Endothelial cell of hepatic sinusoid (primary cell): Measurements from ENCODE around the gene PI4KA.

Experiments used
- in situ Hi-C: cut with HindIII; loops from 2 replicates; pipeline ENCODE4 v1.10.0; 2017; ENCODE audit warnings: low sequenced_read_pairs

PI4KA gene

DNA sequence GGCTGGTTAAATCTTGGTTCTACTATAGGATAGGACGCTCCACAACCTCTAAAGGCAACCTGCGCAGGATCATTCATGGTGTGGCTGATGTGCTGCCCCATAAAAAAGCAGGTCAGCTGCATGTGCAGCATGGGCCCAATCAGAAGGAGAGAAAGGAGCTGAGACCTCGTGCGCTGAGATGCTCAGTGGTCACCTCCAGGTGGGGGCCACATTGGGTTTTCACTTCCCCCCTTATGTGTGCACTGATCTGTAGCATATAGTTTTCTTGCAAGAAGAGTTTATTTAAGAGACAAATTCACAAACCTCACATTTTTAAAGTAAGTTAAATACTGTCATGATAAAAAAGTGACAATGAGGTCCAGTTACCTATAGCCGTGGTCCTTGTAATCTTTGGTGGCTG is 60.4 kb downstream of the PI4KA start:
- in situ Hi-C loops, result no loop called here

DNA sequence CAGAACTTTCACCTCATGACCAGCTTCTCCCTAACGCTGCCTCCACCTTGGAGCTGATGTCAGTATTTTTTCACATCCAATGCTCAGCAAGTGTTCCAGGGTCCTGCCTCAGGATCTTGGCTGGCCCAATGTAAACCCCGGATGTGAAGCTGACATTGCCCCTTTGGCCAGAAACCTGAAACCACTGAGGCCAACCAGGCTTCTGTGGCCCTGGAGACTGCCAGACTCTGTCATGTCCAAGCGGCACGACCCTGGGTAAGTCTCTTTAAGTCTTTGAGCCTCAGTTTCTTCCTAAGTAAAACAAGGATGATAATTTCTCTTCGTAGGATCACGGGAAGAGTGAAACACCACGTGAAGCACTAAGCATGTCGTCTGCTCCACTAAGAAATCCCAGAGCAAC is 61.9 kb downstream of the PI4KA start:
- in situ Hi-C loops, result no loop called here

DNA sequence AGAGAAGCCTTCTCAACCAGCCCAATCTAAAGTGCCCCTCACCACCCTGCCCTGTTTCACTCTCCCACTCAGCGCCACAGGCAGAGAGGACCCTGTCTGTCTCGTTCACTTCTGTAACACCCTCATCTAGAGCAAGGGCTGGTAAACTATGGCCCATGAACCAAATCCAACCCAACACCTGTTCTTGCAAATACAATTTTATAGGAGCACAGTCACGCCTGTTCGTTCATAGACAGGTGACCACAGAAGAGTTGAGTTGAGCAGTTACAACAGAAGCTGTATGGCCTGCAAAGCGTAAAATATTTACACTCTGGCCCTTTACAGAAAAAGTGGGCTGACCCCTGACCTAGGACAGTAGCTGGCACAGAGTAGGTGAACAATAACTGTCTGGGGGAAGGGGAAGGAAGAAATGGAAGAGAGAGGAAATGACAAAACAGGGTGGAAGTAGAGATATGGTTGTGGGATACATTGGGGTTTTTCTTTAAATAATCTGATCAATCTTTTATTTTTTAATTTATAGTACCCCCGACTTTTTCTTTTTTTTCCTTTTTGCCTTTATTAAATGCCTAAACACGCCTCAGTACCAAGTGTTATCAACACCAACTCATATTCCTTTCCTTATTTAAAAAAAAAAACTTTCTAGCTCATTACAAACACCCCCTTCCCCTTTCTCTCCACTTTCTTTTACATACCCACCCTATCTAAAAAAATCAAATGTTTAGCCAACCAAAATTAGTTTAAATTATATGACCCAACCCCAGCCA is 63.8 kb downstream of the PI4KA start:
- in situ Hi-C loops, result no loop called here

DNA sequence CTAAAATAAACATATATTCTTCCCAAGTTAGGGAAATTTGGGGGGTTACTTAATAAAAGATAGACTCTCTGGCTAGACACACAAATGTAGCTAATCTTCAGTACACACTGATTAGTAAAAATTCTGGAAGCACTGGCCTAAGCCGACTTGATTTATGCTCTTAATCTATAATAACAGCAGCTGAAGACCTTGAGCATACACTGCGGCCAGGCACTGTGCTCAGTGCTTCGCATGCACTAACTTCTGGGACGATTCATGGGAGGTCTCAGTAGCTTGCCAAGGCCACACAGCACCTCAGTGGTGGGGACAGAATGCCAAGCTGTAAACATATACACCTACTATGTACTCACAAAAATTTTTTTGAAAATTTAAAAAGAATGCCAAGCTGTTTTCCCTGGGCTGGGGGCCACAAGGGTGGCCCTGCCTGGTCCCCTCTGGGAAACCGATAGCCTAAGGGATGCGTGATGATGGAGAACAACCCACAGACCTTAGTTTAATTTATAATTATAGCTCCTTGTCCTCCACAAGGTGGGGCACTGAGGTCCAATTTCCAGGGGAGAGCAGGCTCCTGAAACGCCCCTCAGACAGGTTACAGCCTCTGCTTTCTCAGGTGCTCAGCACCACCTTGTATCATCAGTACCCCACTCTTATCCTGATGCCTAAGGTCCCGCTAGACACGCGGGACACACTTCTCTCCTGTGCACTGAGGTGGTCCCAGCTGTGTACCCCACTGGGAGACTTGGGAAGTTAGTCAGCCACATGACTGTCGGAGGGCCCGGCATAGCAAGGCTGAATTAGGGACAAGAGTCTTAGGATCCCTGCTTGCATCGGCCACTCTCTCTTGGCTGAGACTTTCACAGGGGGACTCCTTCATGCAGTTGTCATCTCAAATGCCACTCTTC is 64.6 kb downstream of the PI4KA start:
- in situ Hi-C loops, result no loop called here

DNA sequence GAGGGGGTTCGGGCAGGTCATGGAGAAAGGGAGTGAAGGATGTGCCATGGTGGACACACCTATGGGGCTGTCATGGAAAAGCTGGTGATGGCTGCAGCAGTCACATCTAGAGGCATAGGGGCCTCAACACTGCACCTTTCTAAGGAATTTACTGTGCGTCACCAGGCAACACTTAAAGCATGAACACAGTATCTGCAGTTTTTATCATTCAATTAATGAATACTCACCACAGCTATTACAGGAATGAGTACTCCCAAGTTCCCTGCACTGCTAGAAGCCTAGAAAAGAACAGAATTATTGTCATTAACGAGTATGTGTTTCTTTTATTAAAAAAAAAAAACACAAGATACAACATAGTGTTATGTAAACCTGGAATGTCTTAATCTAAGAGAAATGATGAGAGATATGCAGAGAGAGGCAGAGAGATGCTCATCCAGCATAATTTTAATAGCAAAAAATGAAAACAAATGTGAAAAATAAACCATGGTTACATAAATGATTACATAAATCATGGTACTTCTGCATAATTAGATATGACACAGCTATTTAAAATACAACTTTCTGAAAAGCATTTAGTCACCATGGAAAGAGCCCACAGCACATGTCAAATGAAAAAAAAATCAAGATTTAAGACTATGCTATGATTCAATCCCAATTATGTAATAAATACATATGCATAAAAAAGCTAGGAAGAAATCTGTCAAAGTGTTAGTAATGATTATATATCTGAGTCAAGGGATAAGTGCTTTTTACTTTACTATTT is 65.5 kb downstream of the PI4KA start:
- in situ Hi-C loops, result no loop called here

DNA sequence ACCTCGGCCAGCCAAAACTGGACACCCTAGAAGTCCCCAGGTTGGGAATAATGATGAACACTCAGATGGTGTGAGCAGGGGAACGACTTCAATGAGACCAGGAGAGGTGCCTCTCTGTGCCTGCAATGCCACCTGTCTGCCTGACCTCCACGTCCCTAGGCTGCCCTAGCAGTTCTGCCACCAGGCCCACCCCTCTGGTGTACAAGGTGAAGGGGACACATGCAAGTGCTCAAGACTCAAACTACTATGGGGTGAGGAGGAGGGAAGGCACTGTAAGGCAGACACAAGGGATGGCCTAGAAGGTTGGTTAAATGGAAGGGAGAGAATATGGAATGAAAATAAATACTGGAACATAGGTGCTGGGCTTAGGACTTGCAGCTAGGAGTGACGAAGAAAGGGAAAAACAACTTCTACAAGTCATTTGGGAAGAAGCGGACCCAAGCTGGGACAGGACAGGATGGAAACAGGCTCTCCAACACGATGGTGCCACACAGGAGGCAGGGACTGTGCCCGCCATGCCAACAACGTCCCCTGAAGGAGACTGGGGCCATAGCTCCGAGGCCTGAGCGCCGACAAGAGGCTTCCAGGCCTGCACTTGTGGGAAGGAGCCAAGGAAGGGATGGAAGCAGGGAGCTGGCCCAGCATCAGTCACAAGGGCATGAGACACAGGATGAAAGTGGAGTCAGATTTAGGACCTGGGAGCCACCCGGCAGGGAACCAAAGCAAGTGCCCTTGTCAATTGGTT is 66.2 kb downstream of the PI4KA start:
- in situ Hi-C loops, result no loop called here

DNA sequence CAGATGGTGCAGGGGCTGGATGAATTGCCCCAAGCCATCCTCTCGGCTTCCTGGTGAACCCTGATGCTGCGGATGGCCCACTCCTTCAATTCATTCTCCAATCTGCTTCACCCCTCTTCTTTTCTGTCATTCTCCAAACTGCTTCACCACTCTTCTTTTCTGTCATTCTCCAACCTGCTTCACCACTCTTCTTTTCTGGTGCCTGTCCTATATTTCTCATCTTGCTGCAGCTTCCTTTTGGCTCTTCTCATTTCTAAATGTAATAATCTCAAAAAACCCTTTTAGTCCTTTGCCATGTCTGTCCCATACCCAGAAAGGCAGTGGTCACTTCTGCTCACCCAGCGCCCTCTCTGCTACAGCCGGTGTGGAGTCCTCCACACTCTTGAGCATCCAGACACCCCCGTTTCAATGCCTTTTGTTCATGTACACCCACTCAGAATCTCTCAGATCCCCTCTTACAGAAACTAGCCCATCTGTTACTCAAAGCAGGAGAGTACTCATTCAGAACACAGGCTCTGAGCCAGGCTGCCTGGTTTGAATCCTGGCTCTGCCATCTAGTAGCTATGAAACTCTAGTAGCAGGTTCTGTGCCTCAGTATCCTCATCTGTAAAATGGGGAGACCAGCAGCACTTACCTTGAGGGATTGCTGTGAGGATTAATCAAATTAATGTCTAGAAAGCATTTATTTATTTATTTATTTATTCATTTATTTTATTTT is 69.8 kb downstream of the PI4KA start:
- in situ Hi-C loops, result no loop called here

DNA sequence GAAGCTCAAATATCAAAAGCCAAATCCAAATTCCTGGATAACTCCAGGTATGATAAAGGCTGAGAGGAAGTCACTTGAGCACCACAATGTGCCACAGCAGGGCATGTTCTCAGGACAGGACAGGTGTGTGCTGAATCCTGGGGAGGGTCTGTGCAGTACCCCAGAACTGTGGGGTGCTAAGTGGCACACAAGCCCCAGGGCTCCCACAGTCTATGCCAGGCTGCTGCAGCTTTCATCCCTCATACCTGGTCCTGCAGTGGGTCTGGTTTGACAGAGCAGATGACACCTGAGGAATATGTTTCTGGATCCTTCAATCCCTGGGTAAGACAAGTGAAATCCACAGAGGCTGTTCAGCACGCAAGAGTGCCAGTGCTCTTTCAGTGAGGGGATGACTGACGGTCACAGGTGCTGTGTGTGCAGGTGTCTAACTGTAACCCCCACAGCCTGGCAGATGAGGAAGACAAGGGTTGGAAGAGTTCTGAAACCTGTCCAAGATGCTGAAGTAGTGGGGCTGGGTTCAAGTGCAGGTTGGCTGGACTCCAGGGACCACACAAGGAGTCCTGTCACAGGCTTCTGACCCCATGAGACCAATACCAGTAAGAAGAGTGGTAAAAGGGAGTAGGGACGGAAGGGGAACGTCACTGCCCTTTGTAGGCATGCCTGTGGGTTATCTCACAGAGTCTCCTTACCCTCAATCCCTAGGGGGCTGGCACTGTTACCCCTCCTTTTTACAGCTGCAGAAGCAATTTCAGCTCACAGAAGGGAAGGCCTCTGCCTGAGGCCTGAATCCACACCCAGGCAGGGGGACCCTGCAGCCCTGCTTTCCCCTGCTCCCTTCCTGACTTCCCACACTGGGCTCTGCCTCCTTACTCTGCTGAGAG is 70.6 kb downstream of the PI4KA start:
- in situ Hi-C loops, result no loop called here

DNA sequence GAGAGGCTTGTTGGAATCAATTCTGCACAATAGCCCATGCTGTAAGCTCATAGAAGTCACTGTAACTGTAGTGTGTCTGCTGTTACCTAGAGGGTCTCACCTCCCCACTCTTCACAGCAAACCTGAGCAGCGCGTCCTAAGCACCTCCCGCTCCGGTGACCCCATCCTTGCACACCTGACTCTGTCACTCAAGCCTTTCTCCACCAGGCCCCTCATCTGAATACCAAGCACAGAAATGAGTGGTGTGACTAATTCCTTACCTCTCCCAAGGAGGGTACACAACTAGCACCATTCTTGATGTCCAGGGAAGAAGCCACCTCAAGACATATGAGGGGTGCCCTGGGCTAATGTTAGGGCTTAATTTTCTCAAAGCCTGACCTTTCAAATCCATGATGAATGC is 71.4 kb downstream of the PI4KA start:
- in situ Hi-C loops, result no loop called here

DNA sequence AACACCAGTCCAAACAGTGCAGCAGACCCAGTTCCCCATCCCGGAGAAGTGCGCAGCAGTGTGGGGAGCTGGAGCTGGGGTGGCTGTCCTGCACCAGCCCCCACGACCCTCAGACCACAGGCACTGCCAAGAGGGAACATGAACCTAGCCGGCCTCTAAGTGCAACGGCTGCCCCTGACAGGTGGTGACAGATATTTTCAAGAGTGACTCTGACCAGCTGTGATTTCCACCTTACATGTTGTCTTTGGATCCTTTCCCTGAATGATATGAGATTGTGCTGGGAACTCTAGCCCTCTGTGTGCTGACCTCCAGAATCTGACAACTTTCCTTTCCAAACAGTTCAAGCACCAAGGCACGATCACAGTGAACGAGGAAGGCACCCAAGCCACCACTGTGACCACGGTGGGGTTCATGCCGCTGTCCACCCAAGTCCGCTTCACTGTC is 72.1 kb downstream of the PI4KA start:
- in situ Hi-C loops, result no loop called here

DNA sequence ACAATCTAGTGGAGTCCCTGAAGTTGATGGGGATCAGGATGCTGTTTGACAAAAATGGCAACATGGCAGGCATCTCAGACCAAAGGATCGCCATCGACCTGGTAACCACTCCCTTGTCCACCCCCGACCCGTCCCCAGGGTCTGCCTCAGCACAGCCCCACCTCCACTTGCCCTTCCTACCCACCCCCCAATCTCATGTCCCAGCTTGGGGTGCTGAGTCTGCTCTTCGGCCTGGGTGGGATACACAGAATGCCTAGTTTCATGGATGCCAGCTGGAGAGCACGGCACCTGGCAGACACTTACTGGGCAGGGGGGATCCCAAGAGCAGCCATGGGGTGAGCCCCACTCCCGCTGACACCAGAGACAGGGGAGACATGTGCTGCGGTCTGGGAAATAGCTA is 72.6 kb downstream of the PI4KA start:
- in situ Hi-C loops, result no loop called here

DNA sequence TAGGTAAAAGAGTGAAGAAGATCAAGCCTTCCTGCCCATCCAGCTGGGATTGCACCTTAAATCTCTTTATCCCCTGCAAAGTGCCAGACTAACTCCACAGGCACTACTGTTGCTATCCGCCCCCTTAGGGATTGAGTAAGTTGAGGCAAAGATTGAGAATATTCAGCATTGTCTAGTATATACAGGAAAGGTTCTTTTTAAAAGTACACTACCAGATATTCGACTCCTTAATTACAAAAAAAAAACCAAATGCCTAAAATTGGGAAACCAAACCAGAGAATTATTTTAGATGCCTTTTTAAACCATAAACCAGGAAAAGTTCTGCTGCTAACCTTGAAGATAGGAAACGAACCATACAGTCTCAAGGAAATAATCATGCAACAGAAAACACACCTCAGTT is 73.2 kb downstream of the PI4KA start:
- in situ Hi-C loops, result no loop called here

DNA sequence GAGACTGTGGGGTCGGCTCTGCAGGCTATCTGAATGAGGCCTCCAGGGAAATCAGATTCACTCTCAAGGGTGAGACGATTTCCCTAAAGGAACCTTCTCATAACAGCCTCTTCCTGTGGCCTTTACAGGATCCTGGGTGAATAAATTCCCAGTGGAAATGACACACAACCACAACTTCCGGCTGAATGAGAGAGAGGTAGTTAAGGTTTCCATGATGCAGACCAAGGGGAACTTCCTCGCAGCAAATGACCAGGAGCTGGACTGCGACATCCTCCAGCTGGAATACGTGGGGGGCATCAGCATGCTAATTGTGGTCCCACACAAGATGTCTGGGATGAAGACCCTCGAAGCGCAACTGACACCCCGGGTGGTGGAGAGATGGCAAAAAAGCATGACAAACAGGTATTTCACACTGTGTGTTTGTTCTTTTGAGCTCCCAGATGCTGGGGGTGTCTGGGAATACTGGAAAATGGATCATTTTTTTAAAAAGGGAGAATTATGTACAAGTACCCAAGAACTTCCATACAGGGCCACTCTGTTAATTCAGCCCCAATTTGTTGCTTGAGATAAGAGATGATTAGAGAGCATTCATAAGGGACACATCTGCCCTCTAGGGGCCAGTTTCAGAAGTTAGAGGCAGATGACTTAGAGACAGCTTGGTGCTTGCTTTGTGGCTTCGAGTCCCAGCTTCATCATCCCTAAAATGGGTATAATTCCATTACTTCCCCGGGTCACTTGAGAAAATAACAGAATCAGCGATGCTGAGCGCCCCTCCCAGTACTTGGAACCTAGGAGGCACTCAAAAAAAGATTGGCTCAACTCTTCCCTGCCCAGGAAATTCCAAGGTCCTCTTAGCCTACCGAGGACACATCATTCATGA is 74.5 kb downstream of the PI4KA start:
- in situ Hi-C loops, result no loop called here

DNA sequence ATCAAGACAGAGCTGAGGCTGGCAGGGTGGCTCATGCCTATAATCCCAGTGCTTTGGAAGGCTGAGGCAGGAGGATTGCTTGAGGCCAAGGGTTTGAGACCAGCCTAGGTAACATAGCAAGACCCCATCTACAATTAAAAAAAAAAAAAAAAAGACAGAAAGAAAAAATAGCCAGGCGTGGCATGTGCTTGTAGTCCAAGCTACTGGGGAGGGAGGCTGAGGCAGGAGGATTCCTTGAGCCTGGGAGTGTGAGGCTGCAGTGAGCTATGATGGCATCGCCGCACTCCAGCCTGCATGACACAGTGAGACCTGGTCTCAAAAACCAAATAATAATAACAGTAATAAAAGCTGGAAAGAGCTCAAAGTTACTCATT is 75.3 kb downstream of the PI4KA start:
- in situ Hi-C loops, result no loop called here

DNA sequence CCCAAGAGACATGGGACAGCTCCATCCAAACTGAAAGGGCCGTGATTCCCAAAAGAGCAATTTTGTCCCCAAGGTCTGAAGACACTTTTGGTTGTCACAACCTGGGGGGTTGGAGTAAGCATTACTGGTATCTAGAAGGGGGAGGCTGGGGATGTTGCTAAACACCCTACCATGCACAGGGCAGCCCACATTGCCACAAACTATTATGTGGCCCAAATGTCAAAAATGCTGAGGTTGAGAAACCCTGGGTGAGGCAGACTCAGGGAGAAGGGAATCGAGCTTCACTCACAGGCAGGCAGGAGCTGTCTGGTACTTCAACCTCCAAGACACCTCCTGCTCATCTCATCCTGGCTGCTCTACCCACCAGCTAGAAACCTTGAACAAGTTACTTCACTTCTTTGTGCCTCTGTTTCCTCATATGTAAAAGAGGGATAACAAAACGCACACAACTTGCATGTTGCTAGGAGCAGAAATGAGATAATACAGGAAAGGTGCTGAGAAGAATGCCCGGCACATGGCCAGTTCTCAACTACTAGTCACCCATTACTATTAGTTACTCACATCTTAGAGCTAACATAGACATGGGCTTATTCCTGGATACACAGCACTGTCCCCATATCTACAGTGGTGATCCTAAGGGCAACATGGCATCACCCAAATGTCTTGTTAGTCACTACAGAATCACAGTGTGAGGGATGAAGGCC is 75.9 kb downstream of the PI4KA start:
- in situ Hi-C loops, result no loop called here

DNA sequence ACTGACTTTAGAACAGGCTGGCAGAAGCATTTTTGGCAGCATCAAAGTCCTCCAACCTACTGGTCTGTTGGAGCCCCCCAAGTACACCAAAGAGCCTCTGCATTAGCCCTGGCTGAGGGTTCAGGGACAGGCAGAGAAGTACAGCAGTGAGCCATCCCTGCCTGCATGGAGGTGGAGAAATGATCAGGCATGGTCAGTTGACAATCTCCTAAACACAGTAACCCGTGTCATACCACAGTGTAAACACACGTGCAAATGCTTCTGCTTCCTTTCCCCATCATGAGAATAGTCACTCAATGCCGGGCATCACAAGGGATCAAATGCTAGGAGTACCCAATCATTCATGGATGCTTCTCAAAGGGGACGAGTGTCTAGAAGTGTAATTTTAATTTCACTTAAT is 76.5 kb downstream of the PI4KA start:
- in situ Hi-C loops, result no loop called here

DNA sequence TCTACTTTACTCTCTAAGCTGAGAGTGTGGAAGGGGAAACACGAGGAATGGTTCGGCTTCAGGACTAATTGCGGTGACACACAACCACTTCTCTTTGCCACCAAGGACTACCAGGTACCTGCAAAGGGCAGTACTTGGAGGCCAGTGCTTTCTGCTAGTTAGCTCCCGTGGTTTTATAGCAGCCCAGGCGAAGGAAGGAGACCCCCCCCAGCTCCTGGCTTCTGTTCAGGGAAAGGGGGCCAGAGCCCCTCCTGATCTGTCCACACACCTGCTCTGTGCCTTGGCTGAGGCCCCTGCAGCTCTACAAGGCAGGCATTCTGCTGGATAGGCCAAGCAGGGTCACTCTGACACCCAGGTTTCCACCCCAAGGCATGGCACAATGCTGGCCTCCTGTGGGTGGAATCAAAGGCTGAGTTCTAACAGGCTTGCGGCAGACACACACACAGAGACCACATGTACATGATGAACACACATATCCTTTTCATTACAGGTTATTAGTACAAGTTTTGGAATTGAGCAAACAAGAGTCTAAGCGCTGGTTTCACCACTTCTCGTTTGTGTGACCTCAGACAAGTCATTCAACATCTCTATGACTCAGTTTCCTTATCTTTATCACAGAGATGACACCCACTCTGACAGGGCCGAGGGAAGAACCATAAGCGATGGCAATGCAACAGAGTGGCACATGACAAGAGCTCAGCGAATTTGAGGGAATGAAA is 77.2 kb downstream of the PI4KA start:
- in situ Hi-C loops, result no loop called here
